DOHH2 (cell line): Measurements from ENCODE around the gene OVCA2.

Source experiments
- EZH2phosphoT487 ChIP-seq: fragments of 200-600 bp; sonication (generic); IDR thresholded peaks from 2 replicates; pipeline ENCODE4 v1.6.1; 2017; ENCODE audit warnings: borderline replicate concordance, mild to moderate bottlenecking, antibody characterized with exemption, low read length, moderate library complexity, mixed read lengths
- TF ChIP-seq, protein P1 (sequence below): fragments of 200-600 bp; sonication (generic); IDR thresholded peaks from one replicate; pipeline ENCODE4 v1.5.1; 2014; ENCODE audit warnings: antibody characterized with exemption, mild to moderate bottlenecking, low read depth, low read length; ENCODE audit not compliant: poor library complexity, severe bottlenecking

DNA sequence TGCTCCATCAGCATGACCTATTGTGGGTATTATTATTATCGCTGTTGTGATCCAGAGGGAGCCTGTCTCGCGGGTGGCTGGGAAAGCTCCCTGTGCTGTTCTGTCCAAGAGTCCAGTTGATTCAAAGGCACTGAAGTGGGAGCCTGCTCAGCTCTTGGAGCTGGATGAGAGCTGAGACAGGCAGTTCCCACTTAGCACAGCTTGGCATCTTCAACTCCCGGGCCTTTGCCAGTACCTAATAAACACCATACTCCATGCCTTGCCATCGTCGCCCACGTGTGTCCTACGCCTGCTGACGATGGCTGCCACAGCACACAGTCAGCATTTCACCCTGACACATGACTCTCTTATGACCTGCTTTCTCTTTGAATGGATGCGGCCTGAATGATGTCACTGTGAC is 49.3 kb upstream of the OVCA2 start:
- TF ChIP-seq, protein P1, sequence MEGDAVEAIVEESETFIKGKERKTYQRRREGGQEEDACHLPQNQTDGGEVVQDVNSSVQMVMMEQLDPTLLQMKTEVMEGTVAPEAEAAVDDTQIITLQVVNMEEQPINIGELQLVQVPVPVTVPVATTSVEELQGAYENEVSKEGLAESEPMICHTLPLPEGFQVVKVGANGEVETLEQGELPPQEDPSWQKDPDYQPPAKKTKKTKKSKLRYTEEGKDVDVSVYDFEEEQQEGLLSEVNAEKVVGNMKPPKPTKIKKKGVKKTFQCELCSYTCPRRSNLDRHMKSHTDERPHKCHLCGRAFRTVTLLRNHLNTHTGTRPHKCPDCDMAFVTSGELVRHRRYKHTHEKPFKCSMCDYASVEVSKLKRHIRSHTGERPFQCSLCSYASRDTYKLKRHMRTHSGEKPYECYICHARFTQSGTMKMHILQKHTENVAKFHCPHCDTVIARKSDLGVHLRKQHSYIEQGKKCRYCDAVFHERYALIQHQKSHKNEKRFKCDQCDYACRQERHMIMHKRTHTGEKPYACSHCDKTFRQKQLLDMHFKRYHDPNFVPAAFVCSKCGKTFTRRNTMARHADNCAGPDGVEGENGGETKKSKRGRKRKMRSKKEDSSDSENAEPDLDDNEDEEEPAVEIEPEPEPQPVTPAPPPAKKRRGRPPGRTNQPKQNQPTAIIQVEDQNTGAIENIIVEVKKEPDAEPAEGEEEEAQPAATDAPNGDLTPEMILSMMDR, result no peak
- no peak for TF ChIP-seq EZH2phosphoT487
